Gastroesophageal sphincter (tissue), 4 donors: Measurements from ENCODE around the gene GABBR2. TPM values are rescaled to one million over a fixed set of nuclear protein-coding genes. Genes with fewer than 3 reads are reported as not detected.

Source experiments
- ATAC-seq: fragments of 150-250 bp; one replicate; pipeline ENCODE4 v1.9.1; 2016; ENCODE audit warnings: mild to moderate bottlenecking, moderate library complexity
- H3K27ac ChIP-seq, 4 donors: fragments of 200-600 bp; sonication (generic) in 3 of 4; 1 replicate in 3 of 4; 2 replicates in 1 of 4; pipeline ENCODE4 v1.5.1; 2016 to 2019
- H3K27me3 ChIP-seq: fragments of 200-600 bp; sonication (generic); one replicate; pipeline ENCODE4 v1.5.1; 2019
- H3K36me3 ChIP-seq, 2 donors: fragments of 200-600 bp; sonication (generic); one replicate each; pipeline ENCODE4 v1.5.1; 2019; ENCODE audit warnings: control low read depth in 1 of 2
- H3K4me1 ChIP-seq, 3 donors: fragments of 200-600 bp; sonication (generic); 1 replicate in 2 of 3; 2 replicates in 1 of 3; pipeline ENCODE4 v1.5.1; 2016 to 2019; ENCODE audit warnings: control low read depth in 2 of 3
- H3K4me3 ChIP-seq, 2 donors: fragments of 200-600 bp; sonication (generic); one replicate each; pipeline ENCODE4 v1.5.1; 2019; ENCODE audit warnings: mild to moderate bottlenecking in 1 of 2, moderate library complexity in 1 of 2
- H3K9me3 ChIP-seq, 3 donors: fragments of 200-600 bp; sonication (generic); one replicate each; pipeline ENCODE4 v1.5.1; 2017 to 2019; ENCODE audit warnings: control low read depth in 2 of 3
- CTCF ChIP-seq, 4 experiments: fragments of 200-600 bp in 2 of 4; fragments of 450-650 bp in 2 of 4; sonication (generic) in 1 of 4; IDR thresholded peaks; one replicate each; pipeline ENCODE4 v1.5.1; 2017 to 2019; ENCODE audit warnings: antibody characterized with exemption in 4 of 4, mild to moderate bottlenecking in 2 of 4, moderate library complexity in 2 of 4
- EP300 ChIP-seq: sonication (generic); formaldehyde crosslinking; IDR thresholded peaks from one replicate; pipeline ENCODE4 v1.6.1; 2017; ENCODE audit warnings: antibody characterized with exemption, mild to moderate bottlenecking
- POLR2A ChIP-seq, 2 donors: fragments of 450-650 bp; IDR thresholded peaks; one replicate each; pipeline ENCODE4 v1.6.1; 2017; ENCODE audit warnings: antibody characterized with exemption in 2 of 2, mild to moderate bottlenecking in 2 of 2, moderate library complexity in 1 of 2
- POLR2AphosphoS5 ChIP-seq: sonication (generic); formaldehyde crosslinking; IDR thresholded peaks from one replicate; pipeline ENCODE4 v1.6.1; 2017; ENCODE audit warnings: antibody characterized with exemption
- WGBS, 2 donors: methylation state at CpG; one replicate each; pipeline ENCODE4 v1.1.5; 2018; ENCODE audit warnings: low coverage in 1 of 2; 5-methylcytosine and 5-hydroxymethylcytosine counted together
- total RNA-seq, 4 donors: library from RNA; depleted of rRNA; stranded (reverse); fragments of >200 nt; gene quantifications; one replicate each; pipeline ENCODE4 v1.1.0, GENCODE V29; 2016

Gene GABBR2
- total RNA-seq, 4 donors from 2014 or later = 0.04 to 0.25 TPM; not detected in 2

DNA sequence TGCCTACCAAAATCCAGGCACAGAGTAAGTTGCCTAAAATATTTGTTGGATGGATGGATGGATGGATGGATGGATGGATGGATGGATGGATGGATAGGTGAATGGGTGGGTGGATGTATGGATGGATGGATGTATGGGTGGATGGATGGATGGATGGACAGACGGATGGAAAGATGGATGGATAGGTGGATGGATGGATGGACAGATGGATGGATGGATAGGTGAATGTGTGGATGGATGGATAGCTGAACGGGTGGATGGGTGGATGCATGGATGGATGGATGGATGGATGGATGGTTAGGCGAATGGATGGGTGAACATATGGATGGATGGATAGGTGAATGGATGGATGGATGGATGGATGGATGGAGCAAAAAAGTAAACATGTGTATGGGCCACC, 131.9 kb downstream of the GABBR2 start:
- Histone ChIP-seq H3K9me3 (no peaks in the 10 kb centered on the region), H3K4me1 (no peaks in the 10 kb centered on the region), H3K27me3 (peaks cover 52% of the 10 kb centered on the region), H3K4me3 (no peak overlapping the region), H3K27ac (no peak overlapping the region), H3K36me3 (no peaks in the 10 kb centered on the region)
- TF ChIP-seq EP300 (no peak), POLR2AphosphoS5 (no peak), CTCF (IDR thresholded peaks at IDR 0.05) (no peak), POLR2A (IDR thresholded peaks at IDR 0.05) (no peak)
- no peak for ATAC-seq
- 83 to 89% methylated on average over 3 of the region's 3 CpGs for WGBS, 2 donors

DNA sequence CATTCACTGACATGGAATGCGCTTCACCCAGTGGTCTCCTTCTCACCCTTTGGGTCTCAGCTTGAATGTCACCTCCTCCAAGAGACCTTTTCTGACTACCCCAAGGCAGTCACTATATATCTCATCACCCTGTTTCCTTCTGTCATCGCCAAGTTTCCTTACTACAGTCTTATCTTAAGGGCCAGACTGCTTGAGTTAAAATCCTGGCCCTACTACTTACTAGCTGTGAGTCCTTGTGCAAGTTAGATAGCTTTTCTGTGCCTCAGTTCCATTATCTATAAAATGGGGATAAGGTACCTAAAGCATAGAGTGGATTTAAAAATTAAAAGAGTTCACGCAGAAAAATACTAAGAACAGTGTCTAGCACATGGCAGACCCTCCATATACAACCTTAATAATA, 132.4 kb downstream of the GABBR2 start:
- Histone ChIP-seq H3K36me3 (no peaks in the 10 kb centered on the region), H3K27ac (no peak overlapping the region), H3K27me3 (peaks cover 52% of the 10 kb centered on the region), H3K4me3 (no peak overlapping the region), H3K9me3 (no peaks in the 10 kb centered on the region), H3K4me1 (no peaks in the 10 kb centered on the region)
- no peak for ATAC-seq
- TF ChIP-seq CTCF (IDR thresholded peaks at IDR 0.05) (no peak), POLR2AphosphoS5 (no peak), EP300 (no peak), POLR2A (IDR thresholded peaks at IDR 0.05) (no peak)
- WGBS, 2 donors = 78 to 80% methylated on average over 3 of the region's 3 CpGs

- WGBS, 2 donors = 43 to 77% methylated on average over 6 to 12 of the region's 13 CpGs
- TF ChIP-seq CTCF (IDR thresholded peaks at IDR 0.05) = no peak
- no peak for TF ChIP-seq POLR2A (IDR thresholded peaks at IDR 0.05)
- no peak for TF ChIP-seq EP300
- TF ChIP-seq POLR2AphosphoS5 = no peak
- H3K4me3 ChIP-seq = no peak overlapping the region
- no peak for ATAC-seq
- peaks cover 51% of the 10 kb centered on the region for H3K27me3 ChIP-seq
- H3K27ac ChIP-seq = no peak overlapping the region
- no peaks in the 10 kb centered on the region for H3K9me3 ChIP-seq
- H3K36me3 ChIP-seq = no peaks in the 10 kb centered on the region
- no peaks in the 10 kb centered on the region for H3K4me1 ChIP-seq
These were observed 133.1 kb downstream of the GABBR2 start for GRCh38 chr9:98575379-98576346.

DNA sequence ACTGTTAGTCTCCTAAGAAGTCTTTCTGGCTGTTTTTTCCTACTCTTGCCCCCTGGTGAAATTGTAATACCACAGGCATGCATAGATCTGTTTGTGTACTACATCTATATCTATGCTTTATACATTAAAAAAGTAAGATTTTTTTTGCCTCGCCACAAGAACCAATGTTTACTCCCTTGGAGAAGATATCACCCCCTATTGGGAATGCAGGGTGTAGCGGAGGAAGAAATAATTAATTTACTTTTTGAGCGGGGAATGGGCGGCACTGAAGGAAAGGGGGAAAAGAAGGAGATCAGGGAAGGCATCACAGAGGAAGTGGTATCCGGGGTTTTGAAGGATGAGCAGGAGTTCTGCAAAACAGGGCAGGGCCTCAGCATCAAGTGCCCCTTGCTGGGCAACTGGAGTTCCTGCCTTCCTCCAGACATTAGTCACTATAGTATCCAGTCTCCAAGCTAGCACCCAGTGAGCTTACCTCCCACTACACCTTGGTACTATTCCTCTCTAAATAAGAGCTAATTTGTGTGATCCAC, 134.9 kb downstream of the GABBR2 start:
- TF ChIP-seq POLR2AphosphoS5 (no peak), CTCF (IDR thresholded peaks at IDR 0.05) (no peak), EP300 (no peak), POLR2A (IDR thresholded peaks at IDR 0.05) (no peak)
- Histone ChIP-seq H3K27ac (no peak overlapping the region), H3K4me1 (no peaks in the 10 kb centered on the region), H3K9me3 (no peaks in the 10 kb centered on the region), H3K36me3 (no peaks in the 10 kb centered on the region), H3K27me3 (peaks cover 44% of the 10 kb centered on the region), H3K4me3 (no peak overlapping the region)
- 80 to 90% methylated on average over 3 to 4 of the region's 5 CpGs for WGBS, 2 donors
- no peak for ATAC-seq
